Activated CD8-positive, alpha-beta T cell treated with anti-CD3 and anti-CD28 coated beads for 36 hours (primary cell): Measurements from ENCODE around the gene EDARADD. TPM values are rescaled to one million over a fixed set of nuclear protein-coding genes. Genes with fewer than 3 reads are reported as not detected.
A peak's percentile ranks its signal among the peaks of the same experiment; 100 is the strongest.

Experiments
- ATAC-seq: fragments of 200-7000 bp; cut with Tn5 transposase; one replicate; pipeline ENCODE4 v1.10.0; 2021; ENCODE audit warnings: mild to moderate bottlenecking, moderate library complexity
- CTCF ChIA-PET: fragments of 350-600 bp; sonication (Branson Sonifier 250); formaldehyde crosslinking; loops from one replicate; lab custom pipeline; 2021; ENCODE audit warnings: antibody characterized with exemption; lab: Charles Lee
- POLR2A ChIA-PET: fragments of 350-600 bp; sonication (Branson Sonifier 250); formaldehyde crosslinking; loops from one replicate; lab custom pipeline; 2021; ENCODE audit warnings: antibody characterized with exemption; lab: Charles Lee
- DNase-seq: peaks from one replicate; pipeline ENCODE4 v3.0.0-alpha.2; 2020
- H3K27ac Mint-ChIP-seq: one replicate; pipeline ENCODE4 v1.8.0; 2021; ENCODE audit warnings: mild to moderate bottlenecking, mixed read lengths
- H3K27me3 Mint-ChIP-seq: one replicate; pipeline ENCODE4 v1.8.0; 2021; ENCODE audit warnings: mixed read lengths
- H3K36me3 Mint-ChIP-seq: one replicate; pipeline ENCODE4 v1.8.0; 2021; ENCODE audit warnings: low read depth, mixed read lengths
- H3K4me1 Mint-ChIP-seq: one replicate; pipeline ENCODE4 v1.8.0; 2021; ENCODE audit warnings: low read depth, mixed read lengths
- H3K4me3 Mint-ChIP-seq: one replicate; pipeline ENCODE4 v1.8.0; 2021; ENCODE audit warnings: mild to moderate bottlenecking, moderate library complexity, mixed read lengths
- H3K9me3 Mint-ChIP-seq: one replicate; pipeline ENCODE4 v1.8.0; 2021; ENCODE audit warnings: mixed read lengths
- CTCF ChIP-seq: fragments of 200-600 bp; IDR thresholded peaks from one replicate; pipeline ENCODE4 v1.8.0; 2022; ENCODE audit warnings: antibody characterized with exemption, mild to moderate bottlenecking
- intact Hi-C: fragments of 100-400 bp; cut with micrococcal nuclease; formaldehyde crosslinking; loops from one replicate; pipeline ENCODE4 v1.10.0; 2022
- total RNA-seq, 2 experiments: library from RNA; stranded (reverse); gene quantifications; one replicate each; pipeline ENCODE4 v1.2.3, GENCODE V29; 2021

Gene EDARADD
- total RNA-seq, 2 experiments from 2014 or later, result 1.7 to 3.0 TPM

GRCh38 chr1:236421022-236421421 lies 26.9 kb downstream of the EDARADD start:
- Mint-ChIP-seq H3K27ac (peak overlapping the region; percentile 32), H3K4me3 (no peak overlapping the region), H3K27me3 (no peaks in the 10 kb centered on the region), H3K36me3 (no peaks in the 10 kb centered on the region), H3K9me3 (no peaks in the 10 kb centered on the region), H3K4me1 (peaks cover 12% of the 10 kb centered on the region)
- peak; percentile 48 for ATAC-seq
- CTCF ChIA-PET, result interaction anchor here (1.1 kb wide), 1 partner anchor 68 kb away, joined by 3 read pairs; no protein-coding TSS in a partner anchor
- intact Hi-C loops, result no loop called here
- DNase-seq, result peak; percentile 24
- POLR2A ChIA-PET, result no interaction called here
- no peak for TF ChIP-seq CTCF

DNA sequence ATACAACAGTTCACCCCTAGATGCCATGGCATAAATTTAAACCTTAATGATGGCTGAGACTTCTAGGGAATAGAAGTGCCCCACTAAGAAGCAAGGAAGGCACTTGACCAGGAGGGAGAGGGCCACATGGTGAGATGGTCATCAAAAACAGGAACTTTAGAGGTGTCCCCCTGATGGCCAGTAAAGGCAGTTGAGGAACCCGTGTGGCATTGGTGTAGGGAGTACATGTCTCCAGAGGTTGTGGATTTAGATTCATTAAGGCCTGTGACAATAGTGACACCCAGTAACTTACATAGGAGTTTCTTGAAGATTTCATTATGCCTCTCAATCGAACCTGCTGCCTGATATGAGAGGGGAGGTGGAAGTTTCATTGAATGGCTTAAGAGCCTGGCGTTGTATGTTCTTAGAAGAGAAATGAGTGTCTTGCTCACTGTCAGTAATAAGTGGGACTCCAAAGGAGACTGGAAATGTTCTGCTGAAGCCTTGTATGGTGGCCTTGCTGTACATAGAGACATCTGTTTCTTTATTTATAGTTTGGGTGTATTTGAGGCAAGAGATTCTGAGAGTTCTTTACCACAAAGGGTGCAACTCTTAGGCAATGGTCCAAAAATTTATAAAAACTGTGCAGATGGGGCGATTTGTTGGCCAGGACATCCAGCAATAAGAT lies 27.9 kb downstream of the EDARADD start:
- DNase-seq, result no peak
- intact Hi-C loops, result no loop called here
- H3K36me3 Mint-ChIP-seq, result no peaks in the 10 kb centered on the region

GRCh38 chr1:236422517-236422876 lies 28.4 kb downstream of the EDARADD start:
- no peaks in the 10 kb centered on the region for H3K9me3 Mint-ChIP-seq
- TF ChIP-seq CTCF, result no peak
- peaks cover 6% of the 10 kb centered on the region for H3K4me1 Mint-ChIP-seq
- H3K36me3 Mint-ChIP-seq, result no peaks in the 10 kb centered on the region
- no peak overlapping the region for H3K4me3 Mint-ChIP-seq
- intact Hi-C loops, result no loop called here
- H3K27ac Mint-ChIP-seq, result no peak overlapping the region
- no peaks in the 10 kb centered on the region for H3K27me3 Mint-ChIP-seq
- DNase-seq, result no peak
- CTCF ChIA-PET, result interaction anchor here (0.8 kb wide), 1 partner anchor 29 kb away, joined by 4 read pairs; no protein-coding TSS in a partner anchor
- POLR2A ChIA-PET, result no interaction called here
- no peak for ATAC-seq

More for the DNA sequence above, 27.9 kb downstream of the EDARADD start:
- H3K27me3 Mint-ChIP-seq, result no peaks in the 10 kb centered on the region
- no peak for TF ChIP-seq CTCF
- CTCF ChIA-PET, result no interaction called here
- ATAC-seq, result no peak
- H3K9me3 Mint-ChIP-seq, result no peaks in the 10 kb centered on the region
- H3K27ac Mint-ChIP-seq, result no peak overlapping the region
- H3K4me3 Mint-ChIP-seq, result no peak overlapping the region
- H3K4me1 Mint-ChIP-seq, result peaks cover 7% of the 10 kb centered on the region
- POLR2A ChIA-PET, result no interaction called here

- Mint-ChIP-seq H3K27me3 (no peaks in the 10 kb centered on the region), H3K4me3 (no peak overlapping the region), H3K27ac (no peak overlapping the region), H3K36me3 (no peaks in the 10 kb centered on the region), H3K4me1 (peaks cover 6% of the 10 kb centered on the region), H3K9me3 (no peaks in the 10 kb centered on the region)
- intact Hi-C loops, result no loop called here
- POLR2A ChIA-PET, result interaction anchor here (0.8 kb wide), 1 partner anchor 10 kb away, joined by 3 read pairs; no protein-coding TSS in a partner anchor
- ATAC-seq, result peak; percentile 87
- no peak for TF ChIP-seq CTCF
- CTCF ChIA-PET, result interaction anchor here (1.0 kb wide), 1 partner anchor 218 kb away, joined by 3 read pairs; no protein-coding TSS in a partner anchor
- DNase-seq, result peak; percentile 48
Observed at GRCh38 chr1:236425031-236425663, 31.1 kb downstream of the EDARADD start.

DNA sequence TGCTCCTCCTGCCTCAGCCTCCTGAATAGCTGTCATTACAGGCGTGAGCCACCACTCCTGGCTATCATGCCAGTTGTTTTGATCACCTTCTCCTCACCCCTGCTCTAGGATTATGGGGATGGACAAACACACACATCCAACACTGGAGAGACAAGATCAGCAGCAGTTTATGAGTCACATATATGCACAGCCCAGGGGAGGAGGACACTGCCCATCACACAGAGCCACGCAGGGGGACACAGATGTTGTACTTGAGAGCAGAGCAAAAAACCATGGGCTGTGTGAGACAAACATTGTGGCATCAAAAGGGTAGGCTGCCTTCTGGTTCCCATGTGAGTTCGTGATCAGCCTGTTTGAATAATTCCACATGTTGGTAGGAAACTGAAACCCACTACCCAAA lies 32.1 kb downstream of the EDARADD start:
- H3K27ac Mint-ChIP-seq, result no peak overlapping the region
- POLR2A ChIA-PET, result no interaction called here
- no peaks in the 10 kb centered on the region for H3K9me3 Mint-ChIP-seq
- H3K27me3 Mint-ChIP-seq, result no peaks in the 10 kb centered on the region
- no peak for ATAC-seq
- intact Hi-C loops, result no loop called here
- CTCF ChIA-PET, result interaction anchor here (1.2 kb wide), 1 partner anchor 12 kb away, joined by 3 read pairs; no protein-coding TSS in a partner anchor
- no peak for TF ChIP-seq CTCF
- H3K36me3 Mint-ChIP-seq, result no peaks in the 10 kb centered on the region
- no peak for DNase-seq
- peaks cover 6% of the 10 kb centered on the region for H3K4me1 Mint-ChIP-seq
- no peak overlapping the region for H3K4me3 Mint-ChIP-seq
